Ovary (tissue), 3 donors: ENCODE measurements around the gene ASIC2.

Experiments
- EP300 ChIP-seq: sonication (generic); formaldehyde crosslinking; IDR thresholded peaks from one replicate; pipeline ENCODE4 v1.6.1; 2017; ENCODE audit warnings: antibody characterized with exemption
- POLR2A ChIP-seq: fragments of 450-650 bp; IDR thresholded peaks from one replicate; pipeline ENCODE4 v1.6.1; 2017; ENCODE audit warnings: antibody characterized with exemption, mild to moderate bottlenecking, moderate library complexity
- TF ChIP-seq, protein P1 (sequence below), 3 donors: fragments of 450-650 bp in 2 of 3; fragments of 200-600 bp in 1 of 3; IDR thresholded peaks; one replicate each; pipeline versions ENCODE4 v1.5.1 to v1.8.0; 2016 to 2022; ENCODE audit warnings: antibody characterized with exemption in 3 of 3, mild to moderate bottlenecking in 1 of 3
- donor health status: DM: no; HTN: no; CAD: no.

DNA sequence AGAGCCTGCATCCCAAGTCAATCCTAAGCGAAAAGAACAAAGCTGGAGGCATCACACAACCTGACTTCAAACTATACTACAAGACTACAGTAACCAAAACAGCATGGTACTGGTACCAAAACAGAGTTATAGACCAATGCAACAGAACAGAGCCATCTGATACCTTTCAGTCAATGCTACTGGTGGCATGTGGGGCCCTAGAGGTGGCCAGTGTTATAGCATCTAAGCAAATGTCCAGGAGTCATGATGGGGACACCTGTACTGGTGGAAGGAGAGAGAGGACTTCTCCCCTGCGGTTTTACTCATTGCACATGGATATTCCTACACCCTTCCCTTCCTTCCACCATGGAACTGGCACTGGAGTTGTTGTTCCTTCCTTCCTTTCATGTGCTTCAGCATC, 6.0 kb upstream of the ASIC2 start:
- TF ChIP-seq, protein P1, sequence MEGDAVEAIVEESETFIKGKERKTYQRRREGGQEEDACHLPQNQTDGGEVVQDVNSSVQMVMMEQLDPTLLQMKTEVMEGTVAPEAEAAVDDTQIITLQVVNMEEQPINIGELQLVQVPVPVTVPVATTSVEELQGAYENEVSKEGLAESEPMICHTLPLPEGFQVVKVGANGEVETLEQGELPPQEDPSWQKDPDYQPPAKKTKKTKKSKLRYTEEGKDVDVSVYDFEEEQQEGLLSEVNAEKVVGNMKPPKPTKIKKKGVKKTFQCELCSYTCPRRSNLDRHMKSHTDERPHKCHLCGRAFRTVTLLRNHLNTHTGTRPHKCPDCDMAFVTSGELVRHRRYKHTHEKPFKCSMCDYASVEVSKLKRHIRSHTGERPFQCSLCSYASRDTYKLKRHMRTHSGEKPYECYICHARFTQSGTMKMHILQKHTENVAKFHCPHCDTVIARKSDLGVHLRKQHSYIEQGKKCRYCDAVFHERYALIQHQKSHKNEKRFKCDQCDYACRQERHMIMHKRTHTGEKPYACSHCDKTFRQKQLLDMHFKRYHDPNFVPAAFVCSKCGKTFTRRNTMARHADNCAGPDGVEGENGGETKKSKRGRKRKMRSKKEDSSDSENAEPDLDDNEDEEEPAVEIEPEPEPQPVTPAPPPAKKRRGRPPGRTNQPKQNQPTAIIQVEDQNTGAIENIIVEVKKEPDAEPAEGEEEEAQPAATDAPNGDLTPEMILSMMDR (IDR thresholded peaks at IDR 0.05) = no peak
- TF ChIP-seq POLR2A = no peak
- no peak for TF ChIP-seq EP300
